ENCODE data around the gene TPGS1. TPM values are rescaled to one million over a fixed set of nuclear protein-coding genes. Genes with fewer than 3 reads are reported as not detected.

The TPGS1 gene
- total RNA-seq, 1 donor from 2014 or later = 18.0 TPM

- H3K27ac Mint-ChIP-seq (ENCODE audit: unreplicated experiment) = peak overlapping the region; percentile 61
- peaks cover 7% of the 10 kb centered on the region for H3K4me1 Mint-ChIP-seq (ENCODE audit: unreplicated experiment)
- H3K36me3 Mint-ChIP-seq (ENCODE audit: low read depth, unreplicated experiment) = no peaks in the 10 kb centered on the region
Measured at GRCh38 chr19:530134-531008, 23.1 kb downstream of the TPGS1 start.

GRCh38 chr19:531009-531752, 23.9 kb downstream of the TPGS1 start:
- DNase-seq (ENCODE audit: low spot score) = peak; percentile 96
- peak overlapping the region; percentile 88 for H3K4me3 Mint-ChIP-seq (ENCODE audit: unreplicated experiment)
- TF ChIP-seq CTCF (IDR thresholded peaks at IDR 0.05; ENCODE audit: unreplicated experiment) = no peak
- H3K9me3 Mint-ChIP-seq (ENCODE audit: unreplicated experiment) = no peaks in the 10 kb centered on the region
- peaks cover 8% of the 10 kb centered on the region for H3K27me3 Mint-ChIP-seq (ENCODE audit: unreplicated experiment)
- no peaks in the 10 kb centered on the region for H3K36me3 Mint-ChIP-seq (ENCODE audit: low read depth, unreplicated experiment)
- peaks cover 7% of the 10 kb centered on the region for H3K4me1 Mint-ChIP-seq (ENCODE audit: unreplicated experiment)
- H3K27ac Mint-ChIP-seq (ENCODE audit: unreplicated experiment) = no peak overlapping the region

More at GRCh38 chr19:530134-531008, 23.1 kb downstream of the TPGS1 start:
- DNase-seq (ENCODE audit: low spot score) = no peak
- H3K27me3 Mint-ChIP-seq (ENCODE audit: unreplicated experiment) = peaks cover 8% of the 10 kb centered on the region
- H3K9me3 Mint-ChIP-seq (ENCODE audit: unreplicated experiment) = no peaks in the 10 kb centered on the region
- TF ChIP-seq CTCF (IDR thresholded peaks at IDR 0.05; ENCODE audit: unreplicated experiment) = no peak
- peak overlapping the region; percentile 88 for H3K4me3 Mint-ChIP-seq (ENCODE audit: unreplicated experiment)

DNA sequence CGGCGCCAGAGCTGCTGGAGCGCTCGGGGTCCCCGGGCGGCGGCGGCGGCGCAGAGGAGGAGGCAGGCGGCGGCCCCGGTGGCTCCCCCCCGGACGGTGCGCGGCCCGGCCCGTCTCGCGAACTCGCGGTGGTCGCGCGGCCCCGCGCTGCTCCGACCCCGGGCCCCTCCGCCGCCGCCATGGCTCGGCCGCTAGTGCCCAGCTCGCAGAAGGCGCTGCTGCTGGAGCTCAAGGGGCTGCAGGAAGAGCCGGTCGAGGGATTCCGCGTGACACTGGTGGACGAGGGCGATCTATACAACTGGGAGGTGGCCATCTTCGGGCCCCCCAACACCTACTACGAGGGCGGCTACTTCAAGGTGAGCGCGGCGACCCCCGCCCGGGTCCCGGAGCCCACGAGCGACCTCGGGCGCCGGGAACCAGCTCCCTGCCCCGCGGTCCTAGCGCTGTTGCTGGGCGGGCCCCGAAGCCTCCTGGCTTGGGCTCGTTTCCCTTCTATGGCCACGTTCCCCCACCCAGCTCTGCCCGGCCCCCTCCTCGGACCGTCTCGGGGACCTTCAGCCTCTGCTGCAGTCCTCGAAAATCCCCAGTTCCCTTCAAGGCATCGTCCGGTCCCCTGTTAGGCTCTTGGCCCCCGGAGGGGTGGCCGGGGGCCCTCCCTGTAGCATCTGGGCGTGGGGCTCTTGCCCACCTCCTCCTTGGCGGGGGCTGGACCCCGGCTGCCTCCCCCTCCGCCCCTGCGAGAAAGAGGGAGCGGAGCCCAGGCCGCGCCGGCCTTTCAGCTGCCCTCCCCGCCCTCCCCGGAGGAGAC, 24.7 kb downstream of the TPGS1 start, which contains the start of gene CDC34:
CDC34 (plus strand) TSS at position 8 of the 808 bp plus-strand sequence; CDS start at position 180, 172 bp downstream.
- Mint-ChIP-seq H3K4me1 (ENCODE audit: unreplicated experiment) (peaks cover 7% of the 10 kb centered on the region), H3K9me3 (ENCODE audit: unreplicated experiment) (no peaks in the 10 kb centered on the region), H3K36me3 (ENCODE audit: low read depth, unreplicated experiment) (no peaks in the 10 kb centered on the region), H3K4me3 (ENCODE audit: unreplicated experiment) (peak within 1 kb of the TSS; percentile 94), H3K27ac (ENCODE audit: unreplicated experiment) (no peak within 1 kb of the TSS), H3K27me3 (ENCODE audit: unreplicated experiment) (peaks cover 8% of the 10 kb centered on the region)
- DNase-seq (ENCODE audit: low spot score) = no peak
- TF ChIP-seq CTCF (IDR thresholded peaks at IDR 0.05; ENCODE audit: unreplicated experiment) = no peak

DNA sequence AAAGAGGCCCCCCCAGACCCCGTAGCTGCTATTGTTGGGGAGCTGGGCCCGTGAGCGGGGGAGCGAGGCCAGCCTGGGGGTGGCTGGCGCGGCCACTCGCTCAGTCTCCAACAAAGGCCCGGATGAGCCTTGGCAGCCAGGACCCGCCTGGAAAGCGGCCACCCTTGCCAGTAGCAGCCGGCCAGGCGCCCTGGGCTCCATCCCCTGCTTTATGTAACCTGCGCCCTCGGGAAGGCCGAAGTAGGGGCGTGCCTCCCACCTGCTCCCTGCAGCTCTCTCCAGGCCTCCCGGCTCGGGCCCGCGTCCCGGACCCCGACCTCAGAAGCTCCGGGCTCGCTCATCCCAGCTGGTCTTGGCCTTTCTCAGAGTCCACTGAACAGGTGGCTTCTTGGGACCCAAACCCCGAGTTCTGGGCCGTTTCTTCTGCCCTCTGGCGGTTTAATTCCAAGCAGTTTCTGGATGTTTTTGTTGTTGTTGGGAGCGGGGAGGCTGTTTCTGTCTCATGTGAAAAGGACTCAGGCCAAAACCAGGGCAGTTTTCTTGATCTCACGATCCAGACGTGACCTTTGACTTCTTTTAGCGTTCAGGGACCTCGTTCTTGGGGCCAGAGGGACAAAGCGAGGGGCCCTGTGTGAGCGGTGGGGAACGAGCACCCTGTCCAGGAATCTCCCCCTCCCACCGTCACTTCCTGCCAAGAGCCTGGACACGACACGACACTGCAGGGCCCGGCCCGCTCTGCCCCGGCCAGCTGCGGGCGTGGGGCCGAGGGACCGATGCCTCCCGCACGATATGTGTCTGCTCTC, 25.5 kb downstream of the TPGS1 start:
- H3K27me3 Mint-ChIP-seq (ENCODE audit: unreplicated experiment) = peaks cover 8% of the 10 kb centered on the region
- TF ChIP-seq CTCF (IDR thresholded peaks at IDR 0.05; ENCODE audit: unreplicated experiment) = no peak
- H3K4me1 Mint-ChIP-seq (ENCODE audit: unreplicated experiment) = peaks cover 7% of the 10 kb centered on the region
- no peaks in the 10 kb centered on the region for H3K36me3 Mint-ChIP-seq (ENCODE audit: low read depth, unreplicated experiment)
- peak overlapping the region; percentile 94 for H3K4me3 Mint-ChIP-seq (ENCODE audit: unreplicated experiment)
- peak; percentile 58 for DNase-seq (ENCODE audit: low spot score)
- no peaks in the 10 kb centered on the region for H3K9me3 Mint-ChIP-seq (ENCODE audit: unreplicated experiment)
- H3K27ac Mint-ChIP-seq (ENCODE audit: unreplicated experiment) = peak overlapping the region; percentile 94
